ENCODE data around the gene IFNL4.
"Not testable (repeated sequence)": the region's sequence is repeated elsewhere in the genome, so short reads cannot be mapped to it uniquely, and the experiment has no call there.

IFNL4 gene

DNA sequence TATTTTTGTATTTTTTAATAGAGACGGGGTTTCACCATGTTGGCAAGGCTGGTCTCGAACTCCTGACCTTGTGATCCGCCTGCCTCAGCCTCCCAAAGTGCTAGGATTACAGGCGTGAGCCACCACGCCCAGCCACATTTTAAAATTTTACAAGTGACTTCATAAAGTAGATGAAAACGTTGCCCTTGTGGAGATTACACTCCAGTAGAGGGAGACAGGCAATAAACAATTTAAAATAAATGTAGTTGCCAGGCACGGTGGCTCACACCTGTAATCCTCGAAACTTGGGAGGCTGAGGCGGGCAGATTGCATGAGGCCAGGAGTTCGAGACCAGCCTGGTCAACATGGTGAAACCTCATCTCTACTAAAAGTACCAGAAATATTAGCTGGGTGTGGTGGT, 29.5 kb downstream of the IFNL4 start:
- not testable (repeated sequence) for DNase-seq

DNA sequence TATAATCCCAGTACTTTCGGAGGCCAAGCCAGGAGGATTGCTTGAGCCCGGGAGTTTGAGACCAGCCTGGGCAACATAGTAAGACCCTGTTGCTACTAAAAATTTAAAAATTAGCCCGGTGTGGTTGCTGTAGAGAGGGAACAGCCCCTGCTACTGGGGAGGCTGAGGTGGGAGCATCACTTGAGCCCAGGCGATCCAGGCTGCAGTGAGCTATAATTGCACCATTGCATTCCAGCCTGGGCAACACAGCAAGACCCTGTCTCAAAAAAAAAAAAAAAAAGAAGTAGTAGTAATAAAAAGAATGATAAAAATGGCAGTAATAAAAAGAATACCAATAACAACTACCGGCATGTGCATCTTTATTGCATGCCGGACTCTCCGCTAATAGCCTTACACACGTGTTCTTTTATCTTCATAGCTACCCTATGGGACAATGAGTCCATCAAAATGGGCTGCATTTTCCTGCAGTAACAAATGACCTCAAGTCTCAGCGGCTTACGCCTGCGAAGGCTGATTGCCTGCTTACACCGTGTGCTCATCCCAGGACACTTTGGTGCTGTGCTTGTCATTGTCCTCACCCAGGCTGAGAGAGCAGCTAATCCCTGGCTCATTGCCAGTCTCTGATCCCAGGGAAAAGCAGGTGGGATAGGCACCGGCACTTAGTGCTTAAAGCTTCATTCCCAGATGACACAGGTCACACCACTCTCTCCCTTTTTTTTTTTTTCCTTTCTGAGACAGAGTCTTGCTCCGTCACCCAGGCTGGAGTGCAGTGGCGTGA, 30.2 kb downstream of the IFNL4 start:
- DNase-seq: no peak

DNA sequence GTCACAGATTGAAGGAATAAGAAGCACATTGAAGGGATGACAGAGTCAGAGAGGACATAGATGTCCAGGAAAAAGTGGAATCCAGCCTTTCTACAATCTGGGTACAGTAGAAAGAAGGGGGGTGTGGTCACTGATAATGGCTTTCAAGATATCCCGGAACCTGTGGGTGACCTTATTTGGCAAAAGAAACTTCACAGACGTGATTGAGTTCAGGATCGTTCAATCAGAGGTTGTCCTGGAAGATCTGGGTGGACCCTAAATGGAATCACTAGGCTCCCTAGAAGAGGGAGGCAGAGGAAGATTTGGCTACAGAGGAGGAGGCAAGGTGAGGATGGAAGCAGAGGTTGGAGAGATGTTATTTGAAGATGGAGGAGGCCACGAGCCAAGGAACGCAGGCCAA, 31.6 kb downstream of the IFNL4 start:
- no peak for DNase-seq

DNA sequence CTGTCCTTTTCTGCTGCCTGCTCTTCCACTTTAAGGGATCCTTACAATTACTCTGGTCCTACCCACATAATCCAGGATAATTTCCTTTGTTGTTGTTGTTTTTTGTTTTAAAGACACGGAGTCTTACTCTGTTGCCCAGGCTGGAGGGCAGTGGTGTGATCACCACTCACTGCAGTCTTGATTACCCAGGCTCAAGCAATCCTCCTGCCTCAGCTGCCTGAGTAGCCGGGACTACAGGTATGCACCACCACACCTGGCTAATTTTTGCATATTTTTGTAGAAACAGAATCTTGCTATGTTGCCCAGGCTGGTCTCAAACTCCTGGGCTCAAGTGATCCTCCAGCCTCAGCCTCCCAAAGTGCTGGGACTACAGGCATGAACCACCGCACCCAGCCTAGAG, 33.3 kb downstream of the IFNL4 start:
- DNase-seq: not testable (repeated sequence)

DNA sequence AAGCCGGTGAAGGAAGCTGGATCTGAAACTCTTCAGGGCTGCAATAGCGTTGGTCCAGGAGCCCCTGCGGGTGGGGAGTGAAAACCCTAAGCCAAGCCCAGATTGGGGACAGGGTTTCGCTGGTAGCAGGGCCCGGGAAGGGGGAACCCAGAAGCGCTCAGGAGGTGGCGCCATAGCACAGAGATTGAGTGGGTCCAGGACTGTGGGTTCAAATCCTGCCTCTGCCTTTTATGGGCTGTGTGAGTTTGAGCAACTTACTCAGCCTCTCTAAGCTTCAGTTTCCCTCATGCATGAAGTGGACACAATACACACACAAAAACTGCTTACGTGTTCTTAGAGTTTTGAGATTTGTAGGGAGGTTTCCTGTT, 36.3 kb downstream of the IFNL4 start:
- DNase-seq: peak in 2 of 4 experiments; percentile 44 to 47

DNA sequence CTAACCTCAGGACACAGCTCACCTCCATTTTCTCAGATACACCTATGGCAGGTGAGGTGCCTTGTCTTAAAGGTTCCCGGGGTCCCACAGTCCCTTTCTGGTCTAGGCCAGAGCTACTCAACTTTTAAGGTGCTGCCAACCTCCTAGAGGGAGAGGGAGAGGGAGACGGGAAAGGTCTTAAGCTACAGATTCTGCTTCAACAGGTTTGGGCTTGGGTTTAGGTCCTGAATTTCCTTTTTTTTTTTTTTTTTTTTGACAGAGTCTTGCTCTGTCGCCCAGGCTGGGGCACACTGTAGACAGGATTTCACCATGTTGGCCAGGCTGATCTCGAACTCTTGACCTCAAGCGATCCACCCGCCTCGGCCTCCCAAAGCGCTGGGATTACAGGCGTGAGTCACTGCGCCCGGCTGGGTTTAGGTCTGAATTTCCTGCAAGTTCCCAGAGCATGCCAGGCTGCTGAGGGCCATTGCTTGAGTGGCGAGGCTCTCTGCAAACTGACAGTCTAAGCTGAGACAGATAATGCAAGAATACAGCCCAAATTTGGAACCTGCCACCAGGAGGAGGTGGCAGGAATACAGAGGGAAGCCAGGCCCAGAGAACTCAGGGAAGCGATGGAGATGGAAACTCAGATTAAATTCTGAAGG, 36.8 kb downstream of the IFNL4 start:
- DNase-seq: no peak

DNA sequence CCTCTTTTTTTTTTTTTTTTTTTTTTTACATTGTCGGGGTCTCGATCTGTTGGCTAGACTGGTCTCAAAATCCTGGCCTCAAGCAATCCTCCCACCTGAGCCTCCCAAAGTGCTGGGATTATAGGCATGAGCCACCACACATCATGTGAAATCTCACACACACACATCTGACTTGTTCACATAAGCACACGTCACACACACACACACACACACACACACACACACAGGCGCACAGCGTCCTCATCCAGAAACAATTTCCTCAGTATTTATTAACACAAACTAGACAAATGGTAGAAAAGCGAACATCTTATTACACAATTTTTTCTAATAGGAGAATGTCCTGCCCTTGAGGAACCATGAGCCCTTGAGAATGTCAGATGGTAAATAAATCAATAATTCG, 39.5 kb downstream of the IFNL4 start:
- no peak for DNase-seq

DNA sequence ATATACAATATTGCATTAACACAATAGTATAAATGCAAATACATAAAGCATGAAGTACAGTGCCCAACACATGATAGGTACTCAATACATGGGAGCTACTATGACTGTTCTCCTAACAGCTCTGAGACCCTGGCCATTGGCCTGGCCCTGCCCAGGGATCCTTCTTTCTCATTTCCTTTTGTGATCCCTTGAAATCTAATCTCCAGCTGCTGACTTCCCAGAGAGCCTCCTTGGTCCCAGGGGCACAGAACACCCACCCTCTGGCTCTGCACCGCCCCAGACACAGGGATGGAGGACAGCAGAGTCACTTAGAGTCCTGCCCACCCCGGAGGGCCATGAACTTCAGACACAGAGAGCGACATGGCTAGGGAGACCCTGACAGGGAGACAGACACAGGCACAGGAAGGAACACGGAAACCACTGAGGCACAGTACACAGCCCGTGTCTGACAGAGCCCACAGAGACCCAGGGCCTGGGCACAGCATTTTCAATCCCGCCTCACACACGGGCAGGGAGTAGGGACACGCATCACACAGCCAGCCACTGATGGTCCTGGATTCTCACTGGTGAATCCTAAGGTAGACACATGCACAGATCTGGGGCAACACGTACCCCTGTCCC, 40.4 kb downstream of the IFNL4 start:
- DNase-seq: no peak

DNA sequence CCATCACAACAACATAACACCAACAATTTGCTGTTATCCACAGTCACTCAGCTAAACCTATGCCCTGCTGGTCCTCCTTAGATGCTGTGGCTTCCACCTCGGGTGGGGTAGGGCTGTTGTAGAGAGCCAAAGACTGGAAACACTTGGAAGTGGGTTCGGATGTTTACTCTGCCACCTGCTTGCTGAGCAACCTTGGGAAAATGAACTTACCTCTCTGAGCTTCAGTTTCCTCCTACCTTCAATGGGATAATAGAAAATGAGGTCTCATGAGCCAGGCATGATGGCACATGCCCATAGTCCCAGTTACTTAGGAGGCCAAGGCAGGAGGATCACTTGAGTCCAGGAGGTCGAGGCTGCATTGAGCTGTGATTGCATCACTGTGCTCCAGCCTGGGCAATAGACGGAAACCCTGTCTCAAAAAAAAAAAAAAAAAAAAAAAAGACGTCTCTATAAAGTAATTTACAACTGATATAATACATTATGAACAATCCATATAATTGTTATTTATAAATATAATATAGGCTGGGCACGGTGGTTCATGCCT, 41.3 kb downstream of the IFNL4 start:
- no peak for DNase-seq

DNA sequence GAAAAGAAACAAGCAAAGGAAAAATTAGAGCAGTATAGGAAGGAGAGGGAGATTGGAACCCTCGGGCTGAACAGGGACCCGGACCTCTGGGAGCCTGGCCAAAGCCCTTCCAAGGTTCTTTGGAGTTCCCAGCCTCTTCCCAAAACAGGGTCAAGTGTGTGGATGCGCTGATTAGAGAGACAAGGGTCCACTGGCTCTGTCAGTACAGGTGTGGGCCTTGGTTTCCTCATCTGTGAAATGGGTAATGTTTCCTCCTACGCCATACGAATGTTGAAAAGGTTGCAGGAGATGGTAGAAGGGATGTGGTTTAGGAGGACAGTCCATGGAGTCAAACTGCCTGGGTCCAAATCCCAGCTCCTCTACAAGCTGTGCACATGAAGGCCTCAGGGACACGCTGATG, 42.5 kb downstream of the IFNL4 start:
- no peak for DNase-seq

DNA sequence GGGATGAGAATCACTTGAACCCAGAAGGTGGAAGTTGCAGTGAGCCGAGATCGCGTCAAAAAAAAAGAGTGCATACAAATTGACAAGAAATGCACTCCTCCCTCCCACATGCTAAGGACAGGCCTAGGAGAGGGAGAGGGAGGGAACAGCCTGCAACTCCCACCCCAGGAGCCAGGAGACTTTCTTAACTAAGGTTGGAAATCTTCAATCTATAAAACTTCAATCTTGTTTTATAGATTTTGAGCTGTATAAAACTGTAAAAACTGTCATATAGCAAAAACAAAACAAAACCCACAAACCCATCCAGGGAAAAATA, 43.2 kb downstream of the IFNL4 start:
- DNase-seq: no peak

DNA sequence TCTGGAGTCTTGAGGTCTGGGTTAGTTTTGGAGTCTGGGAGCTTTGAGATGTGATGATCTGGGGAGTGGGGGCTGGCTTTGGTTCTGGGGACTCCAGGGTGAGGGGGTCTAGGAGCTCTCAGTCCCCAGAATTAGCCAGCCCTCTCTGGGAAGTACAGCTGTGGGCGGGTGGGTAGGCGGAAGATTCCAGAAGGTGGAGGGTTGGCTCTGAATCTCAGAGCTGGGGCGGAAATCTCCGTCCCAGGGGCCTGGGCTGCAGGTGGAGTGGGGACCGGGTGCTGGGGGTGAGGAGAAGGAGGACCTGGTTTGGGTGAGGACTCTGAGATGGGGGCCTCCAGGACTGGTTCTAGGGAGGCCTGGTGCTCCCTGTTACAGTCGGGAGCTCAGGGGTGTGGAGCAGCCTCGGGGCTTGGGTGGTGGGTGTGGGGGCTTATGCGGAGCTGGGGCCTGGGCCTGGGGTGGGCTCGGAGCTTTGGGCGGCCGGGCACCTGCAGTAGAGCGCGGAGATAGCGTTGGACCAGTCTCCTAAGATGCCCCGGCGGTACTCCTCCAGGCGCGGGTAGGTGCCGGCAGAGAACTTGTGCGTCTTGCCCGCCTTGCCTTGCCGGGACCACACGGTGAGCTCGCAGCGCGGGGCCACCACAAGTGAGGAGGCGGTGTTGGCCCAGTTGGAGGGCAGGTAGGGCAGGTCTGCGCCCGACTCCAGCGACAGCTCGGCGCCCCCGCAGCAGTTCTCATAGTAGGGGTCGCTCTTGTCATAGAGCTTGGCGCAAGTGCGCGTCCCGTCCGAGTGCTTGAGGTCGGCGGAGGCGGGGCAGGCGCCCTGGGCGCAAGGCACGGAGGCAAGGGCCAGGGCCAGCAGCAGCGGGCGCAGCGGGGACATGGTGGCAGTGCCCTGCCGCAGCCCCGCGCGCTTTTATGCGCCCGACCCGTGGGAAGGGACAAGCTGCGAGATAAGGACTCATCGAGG, 45.0 kb downstream of the IFNL4 start, which contains the start of gene SYCN:
Gene SYCN, minus strand, starts transcription at position 892 of the 970 bp plus-strand sequence. Its CDS starts 9 bp downstream, at position 883.
- no peak for DNase-seq

DNA sequence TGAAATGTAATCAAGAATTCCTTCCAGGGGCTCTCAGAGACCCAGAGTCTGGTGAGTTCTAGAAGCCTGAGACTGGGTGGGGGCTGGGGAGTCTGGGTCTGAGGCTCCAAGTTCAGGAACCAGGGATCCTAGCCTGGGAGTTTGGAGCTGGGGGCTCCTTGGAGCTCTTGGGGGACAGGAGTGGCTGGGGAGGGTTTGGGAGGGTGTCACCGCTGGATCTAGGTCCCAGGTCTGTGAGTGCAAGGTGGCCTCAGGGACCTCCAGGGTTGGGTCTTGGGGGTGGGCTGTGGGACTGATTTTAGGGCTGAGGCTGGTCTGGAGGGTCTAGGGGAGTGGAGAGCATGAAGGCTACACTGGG, 45.7 kb downstream of the IFNL4 start:
- no peak for DNase-seq

DNA sequence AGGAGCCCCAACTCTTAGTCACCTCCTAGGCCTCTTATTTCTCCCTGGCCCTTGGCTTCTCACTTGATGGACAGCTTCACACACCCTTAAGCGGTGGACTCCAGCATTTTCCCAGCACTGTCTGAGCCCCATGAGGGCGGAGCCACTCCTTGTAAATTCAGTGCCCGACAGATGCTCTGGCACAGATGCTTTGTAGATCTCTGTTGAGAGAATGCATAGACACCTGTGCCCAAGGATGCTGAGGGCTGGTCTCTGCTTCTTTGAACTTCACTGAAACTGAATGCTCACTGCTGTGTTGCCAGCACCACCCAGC, 47.9 kb downstream of the IFNL4 start:
- no peak for DNase-seq

DNA sequence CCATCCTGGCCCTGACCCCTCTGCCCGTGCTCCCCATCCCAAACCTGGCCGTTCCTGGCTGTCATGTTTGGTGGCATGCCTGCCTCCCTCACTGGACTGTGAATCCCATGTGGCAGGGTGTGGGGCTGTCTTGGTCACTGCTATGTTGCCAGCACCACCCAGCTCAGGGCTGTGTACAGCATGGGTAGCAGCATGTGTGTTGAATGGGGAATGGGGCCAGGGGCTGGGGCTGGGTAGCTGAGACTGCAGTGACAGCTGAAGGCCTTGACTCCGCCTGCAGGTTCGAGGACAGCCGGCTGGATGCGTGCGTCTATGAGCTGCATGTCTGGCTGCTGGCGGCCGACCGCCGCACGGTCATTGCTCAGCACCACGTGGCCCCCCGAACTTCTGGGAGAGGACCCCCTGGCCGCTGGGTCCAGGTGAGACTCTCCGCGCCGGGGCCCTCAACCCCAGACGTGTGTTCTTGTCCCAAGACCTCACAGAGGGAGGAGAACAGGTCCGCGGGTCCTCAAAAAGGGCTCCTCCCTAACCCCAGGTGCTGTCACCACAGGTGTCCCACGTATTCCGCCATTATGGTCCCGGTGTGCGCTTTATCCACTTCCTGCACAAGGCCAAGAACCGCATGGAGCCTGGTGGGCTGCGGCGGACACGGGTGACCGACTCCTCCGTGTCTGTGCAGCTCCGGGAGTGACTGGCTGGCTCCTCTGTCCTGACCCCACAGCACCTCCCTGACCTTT, 48.4 kb downstream of the IFNL4 start:
- DNase-seq: no peak

DNA sequence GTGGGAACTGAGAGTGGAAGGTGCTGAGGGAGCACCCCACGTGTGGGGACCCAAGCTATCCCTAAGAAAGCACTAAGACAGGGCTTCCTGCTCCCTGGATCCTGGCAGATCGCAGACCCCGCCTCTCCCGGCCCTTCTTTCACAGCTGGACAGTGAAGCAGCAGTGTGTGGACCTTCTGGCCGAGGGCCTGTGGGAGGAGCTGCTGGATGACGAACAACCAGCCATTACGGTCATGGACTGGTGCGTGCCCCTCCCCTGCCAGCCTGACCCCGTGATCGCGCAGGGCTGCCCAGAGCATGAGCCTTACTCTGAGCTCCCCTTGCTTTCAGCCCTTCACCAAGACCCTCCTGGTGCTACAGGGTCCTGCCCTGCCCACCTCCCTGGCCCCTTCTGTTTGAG, 49.6 kb downstream of the IFNL4 start:
- no peak for DNase-seq

DNA sequence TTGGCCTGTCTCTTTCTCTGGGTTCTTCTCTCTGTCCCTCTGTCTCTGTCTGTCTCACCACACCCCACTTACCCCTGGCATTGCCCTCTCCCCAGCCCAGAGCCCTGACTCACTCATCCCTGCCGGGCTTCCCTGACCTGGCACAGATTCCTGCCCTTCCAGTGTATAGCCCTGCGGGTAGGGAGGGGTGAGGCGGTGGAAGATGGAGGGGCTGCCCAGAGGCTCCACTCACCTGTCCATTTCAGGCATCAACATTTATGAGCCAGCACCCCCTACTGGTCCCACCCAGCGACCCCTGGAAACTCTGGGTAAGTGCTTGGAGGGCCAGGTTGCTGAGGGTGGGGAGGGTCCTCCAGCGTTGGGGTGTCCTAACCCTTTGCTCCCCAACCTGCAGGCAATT, 50.8 kb downstream of the IFNL4 start:
- no peak for DNase-seq

DNA sequence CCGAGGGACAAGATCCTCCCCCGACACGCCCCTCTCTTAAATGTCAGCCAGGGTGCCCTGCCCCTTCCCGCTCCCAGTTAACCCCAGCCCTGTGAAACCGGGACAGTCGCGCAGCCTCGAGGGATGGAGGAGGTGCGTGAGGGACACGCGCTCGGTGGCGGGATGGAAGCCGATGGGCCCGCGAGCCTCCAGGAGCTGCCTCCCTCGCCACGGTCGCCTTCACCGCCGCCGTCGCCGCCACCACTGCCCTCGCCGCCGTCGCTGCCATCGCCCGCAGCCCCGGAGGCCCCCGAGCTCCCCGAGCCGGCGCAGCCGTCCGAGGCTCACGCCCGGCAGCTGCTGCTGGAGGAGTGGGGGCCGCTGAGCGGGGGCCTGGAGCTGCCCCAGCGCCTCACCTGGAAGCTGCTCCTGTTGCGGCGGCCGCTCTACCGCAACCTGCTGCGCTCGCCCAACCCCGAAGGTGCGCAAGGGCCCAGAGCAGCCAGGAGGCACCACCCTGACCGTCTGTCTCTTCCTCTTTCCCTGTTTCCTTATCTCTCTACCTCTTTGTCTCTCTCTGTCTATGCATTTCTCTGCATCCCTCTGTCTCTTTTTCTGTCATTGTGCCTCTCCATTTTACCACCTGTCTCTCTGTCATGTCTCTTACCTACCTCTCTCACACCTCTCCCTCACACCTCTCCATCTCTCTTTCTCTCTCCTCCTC, 51.6 kb downstream of the IFNL4 start, which contains the start of gene NCCRP1:
Gene NCCRP1, plus strand, starts transcription at position 105 of the 703 bp plus-strand sequence. Its CDS starts 19 bp downstream, at position 124.
- no peak for DNase-seq

DNA sequence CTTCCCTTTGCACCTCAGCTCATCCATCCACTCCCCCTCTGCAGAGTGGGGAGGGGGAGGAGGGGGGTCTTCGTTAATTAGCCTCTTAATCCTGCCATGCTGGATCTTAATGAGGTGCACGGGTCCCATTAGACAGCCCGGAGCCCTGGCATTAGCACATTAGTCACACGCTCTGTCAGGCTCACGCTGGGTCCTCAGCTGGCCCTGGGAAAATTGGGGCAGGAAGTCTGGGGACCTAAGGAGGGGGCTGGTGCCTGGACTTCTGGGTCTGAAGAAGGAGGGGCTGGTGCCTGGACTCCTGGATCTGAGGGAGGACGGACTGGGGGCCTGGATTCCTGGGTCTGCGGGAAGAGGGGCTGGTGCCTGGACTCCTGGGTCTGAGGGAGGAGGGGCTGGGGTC, 52.3 kb downstream of the IFNL4 start:
- no peak for DNase-seq

All from activated naive CD4-positive, alpha-beta T cell (primary cell).